T-helper 1 cell treated with Interleukin-12 subunit alpha and Interleukin-12 subunit beta and Interleukin-4 antibody, amounts not matched to agents 30 μg/mL and 1 μg/mL, for 36 hours (primary cell): Measurements from ENCODE around the gene ARMCX5.
A peak's percentile ranks its signal among the peaks of the same experiment; 100 is the strongest.

Source experiments
- H3K27ac Mint-ChIP-seq: one replicate; pipeline ENCODE4 v1.8.0; 2021; ENCODE audit warnings: mild to moderate bottlenecking, mixed read lengths
- H3K27me3 Mint-ChIP-seq: one replicate; pipeline ENCODE4 v1.8.0; 2021; ENCODE audit warnings: low read depth, mixed read lengths
- H3K36me3 Mint-ChIP-seq: one replicate; pipeline ENCODE4 v1.8.0; 2021; ENCODE audit warnings: low read depth, mixed read lengths
- H3K4me1 Mint-ChIP-seq: one replicate; pipeline ENCODE4 v1.8.0; 2021; ENCODE audit warnings: low read depth, mixed read lengths
- H3K4me3 Mint-ChIP-seq: one replicate; pipeline ENCODE4 v1.8.0; 2021; ENCODE audit warnings: mild to moderate bottlenecking, moderate library complexity, mixed read lengths
- H3K9me3 Mint-ChIP-seq: one replicate; pipeline ENCODE4 v1.8.0; 2021; ENCODE audit warnings: mixed read lengths

The ARMCX5 gene

DNA sequence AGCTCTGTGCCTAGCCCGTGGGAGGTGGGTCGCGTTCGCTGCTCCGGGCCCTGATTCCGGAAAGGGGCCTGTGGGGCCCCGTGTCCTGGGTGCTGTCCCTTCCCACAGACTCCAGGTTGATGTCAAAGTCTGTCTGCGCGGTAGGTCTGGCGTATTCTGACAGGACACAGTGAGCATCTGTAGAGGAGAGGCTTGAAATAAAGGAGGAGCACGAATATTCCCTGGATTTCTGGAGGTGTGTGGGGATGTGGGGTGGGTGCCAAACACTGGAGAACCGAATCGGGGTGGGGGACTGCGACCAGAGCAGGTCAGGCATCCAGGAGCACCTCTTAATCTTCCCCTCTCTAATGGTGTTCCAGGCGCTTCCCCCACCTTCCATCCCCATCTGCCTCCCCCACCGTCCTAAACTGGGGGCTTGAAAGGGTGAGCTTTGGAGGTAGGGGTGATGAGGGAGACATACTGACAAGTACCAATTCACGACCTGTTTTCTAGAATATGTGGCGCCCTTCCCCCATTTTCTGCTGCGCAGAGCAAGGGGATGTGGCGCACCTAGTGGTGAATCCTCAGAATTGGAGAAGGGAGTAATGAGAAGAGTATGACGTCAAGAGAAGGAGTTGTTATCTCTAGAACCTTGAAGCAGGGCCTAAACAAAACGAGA, 52.8 kb downstream of the ARMCX5 start:
- peaks cover 10% of the 10 kb centered on the region for H3K4me1 Mint-ChIP-seq
- peaks cover 9% of the 10 kb centered on the region for H3K27me3 Mint-ChIP-seq
- H3K4me3 Mint-ChIP-seq: peak overlapping the region; percentile 76
- H3K9me3 Mint-ChIP-seq: no peaks in the 10 kb centered on the region
- peak overlapping the region; percentile 27 for H3K27ac Mint-ChIP-seq
- H3K36me3 Mint-ChIP-seq: no peaks in the 10 kb centered on the region
